HL-60 (cell line): ENCODE results near the gene ZFAND4.
A peak's percentile ranks its signal among the peaks of the same experiment; 100 is the strongest.

Experiments used
- DNase-seq, 2 experiments: peaks; one replicate each; pipeline ENCODE4 v3.0.0-alpha.2; 2010 to 2020; ENCODE audit warnings: low read depth in 1 of 2, low spot score in 1 of 2
- H3K27ac ChIP-seq: fragments of 250-450 bp; sonication (Bioruptor Pico); replicated peaks from 2 replicates; pipeline ENCODE4 v1.5.1; 2020; ENCODE audit warnings: mild to moderate bottlenecking, moderate library complexity
- H3K27me3 ChIP-seq: fragments of 250-450 bp; sonication (Bioruptor Pico); 2 replicates; pipeline ENCODE4 v1.5.1; 2021; ENCODE audit warnings: mild to moderate bottlenecking, moderate library complexity; ENCODE audit not compliant: insufficient read depth, poor library complexity, severe bottlenecking
- H3K4me3 ChIP-seq: replicated peaks from 2 replicates; pipeline ENCODE4 v1.5.1; 2011; ENCODE audit warnings: mild to moderate bottlenecking, control low read depth, low read length; ENCODE audit not compliant: insufficient read depth
- GABPA ChIP-seq: IDR thresholded peaks from 2 replicates; pipeline ENCODE4 v1.6.1; 2012; ENCODE audit warnings: low read depth
- POLR2AphosphoS5 ChIP-seq: IDR thresholded peaks from 2 replicates; pipeline ENCODE4 v1.6.1; 2012; ENCODE audit warnings: low read depth
- SPI1 ChIP-seq: IDR thresholded peaks from 2 replicates; pipeline ENCODE4 v1.6.1; 2012; ENCODE audit warnings: low read depth, mild to moderate bottlenecking, borderline replicate concordance
- TF ChIP-seq, protein P1 (sequence below): IDR thresholded peaks from one replicate; pipeline ENCODE4 v1.5.1; 2011; ENCODE audit warnings: low read length, control low read depth, inconsistent platforms; ENCODE audit not compliant: insufficient read depth
- TF ChIP-seq, protein P2 (sequence below): IDR thresholded peaks from 2 replicates; pipeline ENCODE4 v1.6.1; 2012; ENCODE audit warnings: low read depth; ENCODE audit not compliant: insufficient replicate concordance

ZFAND4 gene

DNA sequence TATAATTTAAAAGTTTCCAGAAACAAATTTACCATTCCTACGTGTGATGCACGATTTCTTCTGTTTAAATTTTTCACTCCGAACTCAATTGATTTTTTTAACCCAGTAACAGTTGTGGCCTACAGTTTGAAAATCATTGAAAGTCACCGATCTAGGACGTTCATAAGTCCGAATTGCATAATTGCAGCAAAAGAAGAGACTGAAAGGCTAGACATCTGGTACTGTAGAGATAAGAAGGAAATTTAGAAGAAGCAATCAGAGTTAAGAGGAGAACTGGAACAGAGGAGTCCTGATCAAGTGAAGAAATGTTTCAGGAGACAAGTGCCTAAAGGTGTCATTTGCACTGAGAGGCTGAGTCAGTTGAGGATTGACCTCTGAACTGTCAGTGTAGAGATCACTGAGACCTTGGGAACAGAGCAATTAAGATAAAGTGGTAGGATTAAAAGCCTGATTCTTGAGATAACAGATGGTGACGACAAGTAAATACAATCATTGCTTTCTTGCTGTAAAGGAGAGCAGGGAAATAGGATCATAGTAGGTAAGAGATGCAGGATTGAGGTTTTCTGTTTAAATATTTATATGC lies 73.5 kb downstream of the ZFAND4 start:
- no peak overlapping the region for H3K4me3 ChIP-seq
- no peak overlapping the region for H3K27ac ChIP-seq
- DNase-seq = no peak
- peaks cover 8% of the 10 kb centered on the region for H3K27me3 ChIP-seq
- TF ChIP-seq SPI1 = no peak
- no peak for TF ChIP-seq POLR2AphosphoS5
- TF ChIP-seq, protein P1, sequence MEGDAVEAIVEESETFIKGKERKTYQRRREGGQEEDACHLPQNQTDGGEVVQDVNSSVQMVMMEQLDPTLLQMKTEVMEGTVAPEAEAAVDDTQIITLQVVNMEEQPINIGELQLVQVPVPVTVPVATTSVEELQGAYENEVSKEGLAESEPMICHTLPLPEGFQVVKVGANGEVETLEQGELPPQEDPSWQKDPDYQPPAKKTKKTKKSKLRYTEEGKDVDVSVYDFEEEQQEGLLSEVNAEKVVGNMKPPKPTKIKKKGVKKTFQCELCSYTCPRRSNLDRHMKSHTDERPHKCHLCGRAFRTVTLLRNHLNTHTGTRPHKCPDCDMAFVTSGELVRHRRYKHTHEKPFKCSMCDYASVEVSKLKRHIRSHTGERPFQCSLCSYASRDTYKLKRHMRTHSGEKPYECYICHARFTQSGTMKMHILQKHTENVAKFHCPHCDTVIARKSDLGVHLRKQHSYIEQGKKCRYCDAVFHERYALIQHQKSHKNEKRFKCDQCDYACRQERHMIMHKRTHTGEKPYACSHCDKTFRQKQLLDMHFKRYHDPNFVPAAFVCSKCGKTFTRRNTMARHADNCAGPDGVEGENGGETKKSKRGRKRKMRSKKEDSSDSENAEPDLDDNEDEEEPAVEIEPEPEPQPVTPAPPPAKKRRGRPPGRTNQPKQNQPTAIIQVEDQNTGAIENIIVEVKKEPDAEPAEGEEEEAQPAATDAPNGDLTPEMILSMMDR = no peak
- no peak for TF ChIP-seq GABPA
- TF ChIP-seq, protein P2, sequence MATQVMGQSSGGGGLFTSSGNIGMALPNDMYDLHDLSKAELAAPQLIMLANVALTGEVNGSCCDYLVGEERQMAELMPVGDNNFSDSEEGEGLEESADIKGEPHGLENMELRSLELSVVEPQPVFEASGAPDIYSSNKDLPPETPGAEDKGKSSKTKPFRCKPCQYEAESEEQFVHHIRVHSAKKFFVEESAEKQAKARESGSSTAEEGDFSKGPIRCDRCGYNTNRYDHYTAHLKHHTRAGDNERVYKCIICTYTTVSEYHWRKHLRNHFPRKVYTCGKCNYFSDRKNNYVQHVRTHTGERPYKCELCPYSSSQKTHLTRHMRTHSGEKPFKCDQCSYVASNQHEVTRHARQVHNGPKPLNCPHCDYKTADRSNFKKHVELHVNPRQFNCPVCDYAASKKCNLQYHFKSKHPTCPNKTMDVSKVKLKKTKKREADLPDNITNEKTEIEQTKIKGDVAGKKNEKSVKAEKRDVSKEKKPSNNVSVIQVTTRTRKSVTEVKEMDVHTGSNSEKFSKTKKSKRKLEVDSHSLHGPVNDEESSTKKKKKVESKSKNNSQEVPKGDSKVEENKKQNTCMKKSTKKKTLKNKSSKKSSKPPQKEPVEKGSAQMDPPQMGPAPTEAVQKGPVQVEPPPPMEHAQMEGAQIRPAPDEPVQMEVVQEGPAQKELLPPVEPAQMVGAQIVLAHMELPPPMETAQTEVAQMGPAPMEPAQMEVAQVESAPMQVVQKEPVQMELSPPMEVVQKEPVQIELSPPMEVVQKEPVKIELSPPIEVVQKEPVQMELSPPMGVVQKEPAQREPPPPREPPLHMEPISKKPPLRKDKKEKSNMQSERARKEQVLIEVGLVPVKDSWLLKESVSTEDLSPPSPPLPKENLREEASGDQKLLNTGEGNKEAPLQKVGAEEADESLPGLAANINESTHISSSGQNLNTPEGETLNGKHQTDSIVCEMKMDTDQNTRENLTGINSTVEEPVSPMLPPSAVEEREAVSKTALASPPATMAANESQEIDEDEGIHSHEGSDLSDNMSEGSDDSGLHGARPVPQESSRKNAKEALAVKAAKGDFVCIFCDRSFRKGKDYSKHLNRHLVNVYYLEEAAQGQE = no peak

DNA sequence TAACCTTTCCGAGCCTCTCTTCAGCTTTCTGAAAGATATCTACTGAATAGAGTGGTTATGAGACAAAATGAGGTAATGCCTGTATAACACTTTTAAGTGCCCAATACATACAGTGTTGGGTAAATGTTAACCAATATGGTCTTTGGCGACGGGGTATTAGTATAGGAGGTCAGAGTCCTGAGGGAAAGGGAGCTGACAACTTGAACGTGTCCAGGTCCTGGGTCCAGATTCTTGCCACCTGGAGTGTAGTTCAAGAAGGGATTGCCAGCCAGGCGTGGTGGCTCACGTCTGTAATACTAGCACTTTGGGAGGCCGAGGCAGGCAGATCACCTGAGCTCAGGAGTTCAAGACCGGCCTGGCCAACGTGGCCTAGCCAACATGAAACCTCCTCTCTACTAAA lies 76.0 kb downstream of the ZFAND4 start:
- H3K27me3 ChIP-seq = peaks cover 8% of the 10 kb centered on the region
- DNase-seq = no peak
- H3K4me3 ChIP-seq = no peak overlapping the region
- H3K27ac ChIP-seq = no peak overlapping the region
- TF ChIP-seq, protein P2 = no peak
- TF ChIP-seq, protein P1 = no peak
- TF ChIP-seq POLR2AphosphoS5 (no peak), SPI1 (no peak), GABPA (no peak)

DNA sequence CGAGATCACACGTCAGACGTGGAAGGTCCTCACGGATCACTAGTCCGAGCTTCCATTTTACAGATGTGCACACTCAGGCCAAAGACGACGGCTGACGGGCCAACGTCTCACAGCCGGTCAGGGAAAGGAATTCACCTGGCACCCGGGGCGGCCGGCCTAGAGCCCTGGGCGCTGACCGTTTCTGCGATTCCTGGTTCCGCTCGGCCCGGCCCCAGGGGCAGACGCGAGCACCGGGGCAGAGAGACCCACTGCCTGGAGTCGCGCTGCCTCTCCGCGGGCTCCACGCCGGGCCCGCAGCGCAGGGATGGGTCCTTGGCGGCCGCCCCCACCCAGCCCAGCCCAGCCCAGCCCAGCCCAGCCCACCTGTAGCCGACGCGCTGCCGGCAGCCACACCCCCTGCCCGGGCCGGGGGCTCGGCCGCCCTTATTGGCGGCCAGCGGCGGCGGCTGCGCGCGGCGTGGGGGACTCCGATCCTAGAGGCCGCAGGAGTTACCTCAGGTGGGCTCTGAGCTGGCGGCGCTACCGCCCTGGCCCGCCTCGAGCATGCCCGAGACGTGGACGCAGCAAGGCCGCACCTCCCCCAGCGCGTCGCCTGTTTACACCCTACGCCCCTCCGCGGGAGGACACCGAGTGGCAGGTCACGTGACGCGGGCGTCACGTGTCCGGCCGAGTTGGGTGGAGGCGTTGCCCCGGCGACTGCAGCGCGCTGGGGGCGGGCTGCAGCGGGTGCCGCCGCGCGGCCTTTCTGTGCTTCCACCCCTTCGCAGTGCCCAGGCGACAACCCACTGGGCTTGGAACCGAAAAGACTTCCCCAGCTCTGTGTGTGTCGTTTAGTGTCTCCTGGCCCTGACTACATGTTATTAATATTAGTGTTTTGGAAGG lies 78.1 kb downstream of the ZFAND4 start:
- TF ChIP-seq SPI1 = no peak
- TF ChIP-seq, protein P1 = no peak
- TF ChIP-seq, protein P2 = no peak
- no peak; the same call in 1 of the 2 replicates for TF ChIP-seq POLR2AphosphoS5
- TF ChIP-seq GABPA = no peak
- DNase-seq = peak; percentile 82 to 85
- Histone ChIP-seq H3K27me3 (no peaks in the 10 kb centered on the region), H3K27ac (no peak overlapping the region), H3K4me3 (peak overlapping the region; percentile 73)
